SH-SY5Y (cell line): Measurements from ENCODE around the gene KY.

Source experiments
- GATA2 ChIP-seq: IDR thresholded peaks from 2 replicates; pipeline ENCODE4 v1.6.1; 2011; ENCODE audit warnings: mild to moderate bottlenecking, low read depth, low read length
- GATA3 ChIP-seq: IDR thresholded peaks from 2 replicates; pipeline ENCODE4 v1.6.1; 2011; ENCODE audit warnings: low read depth, mild to moderate bottlenecking, low read length, moderate library complexity

Gene KY

GRCh38 chr3:134608771-134609435 is 41.9 kb downstream of the KY start:
- TF ChIP-seq GATA3 (no peak), GATA2 (no peak)

DNA sequence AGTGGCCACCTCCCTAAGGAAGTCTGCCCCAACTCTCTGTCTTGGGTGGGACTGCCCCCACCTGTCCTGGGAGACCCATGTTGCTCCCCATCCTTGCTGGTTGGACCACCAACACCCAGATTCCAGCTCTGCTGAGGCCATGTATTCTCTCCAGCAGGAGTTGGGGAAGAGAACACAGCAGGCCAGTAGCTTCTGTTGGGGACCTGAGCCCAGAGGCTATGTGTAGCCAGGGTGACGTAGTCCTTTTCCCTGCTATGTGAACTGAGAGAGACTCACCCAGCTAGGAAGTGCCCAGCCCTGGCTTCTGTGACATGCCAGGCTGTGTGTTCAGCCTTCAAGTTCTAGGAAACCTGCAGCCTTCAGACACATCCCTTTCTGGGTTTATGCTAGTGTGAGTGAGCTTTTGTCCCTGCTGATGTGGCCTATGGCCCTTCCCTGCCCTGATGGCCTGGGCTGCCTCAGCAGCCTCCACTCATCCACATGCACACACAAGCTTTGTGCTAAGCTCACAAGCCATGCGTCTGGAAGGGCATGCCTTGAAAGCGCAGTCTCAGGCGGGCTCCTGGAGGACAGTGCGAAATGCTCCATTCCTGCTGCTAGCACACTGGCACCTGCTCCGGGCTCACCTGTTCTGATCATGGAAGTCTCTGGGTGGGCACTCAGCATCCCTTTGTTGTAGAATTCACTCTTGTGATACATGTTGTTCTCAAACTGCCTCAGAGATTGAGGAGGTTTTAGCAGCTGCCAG is 42.6 kb downstream of the KY start:
- TF ChIP-seq GATA2 (no peak), GATA3 (no peak)

DNA sequence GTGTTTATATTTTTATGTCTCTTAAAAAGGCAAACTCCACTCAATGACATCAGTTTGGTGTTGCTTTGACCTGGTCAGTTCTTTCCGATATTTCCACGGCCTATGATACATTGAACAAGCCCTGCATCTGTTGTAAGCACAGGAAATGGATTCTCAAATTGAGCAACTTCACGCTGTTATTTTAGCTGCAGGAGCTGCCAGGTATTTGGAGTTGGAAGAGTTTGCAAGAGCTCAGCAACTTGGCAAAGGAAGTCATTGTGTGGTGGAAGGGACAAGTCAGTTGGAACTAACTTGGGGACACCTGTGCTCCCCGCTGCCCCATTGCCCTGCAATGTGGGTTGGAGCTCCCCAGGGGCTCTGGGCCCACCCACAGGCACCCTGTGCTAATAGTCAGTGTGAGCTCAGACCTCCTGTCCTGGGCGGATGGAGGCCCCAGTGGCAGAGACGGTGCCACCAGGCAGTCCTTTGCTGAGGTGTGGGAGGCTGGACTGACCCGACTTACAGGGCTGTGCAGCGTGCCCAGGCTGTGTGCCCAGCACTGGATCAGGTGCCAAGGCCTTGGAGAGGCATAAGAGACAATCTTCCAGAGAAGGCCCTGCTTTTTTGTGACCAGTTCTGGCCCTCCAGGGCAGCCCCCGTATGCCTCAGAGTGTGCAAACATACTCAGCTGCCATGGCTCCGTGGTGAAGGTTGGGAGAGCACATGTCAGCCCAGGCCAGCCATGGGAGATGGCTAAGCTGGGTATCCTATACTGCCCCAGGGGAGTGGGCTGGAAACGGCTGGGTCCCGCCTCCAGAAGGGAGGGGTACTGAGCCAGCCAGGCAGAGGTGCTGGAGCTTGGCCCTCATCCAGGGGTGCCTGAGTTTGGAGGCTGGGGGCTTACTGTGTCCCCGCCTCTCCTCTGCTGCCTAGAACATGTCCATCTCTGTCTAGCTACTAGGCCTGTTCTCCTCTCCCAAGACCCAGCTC is 43.5 kb downstream of the KY start:
- TF ChIP-seq GATA2 (no peak), GATA3 (no peak)

DNA sequence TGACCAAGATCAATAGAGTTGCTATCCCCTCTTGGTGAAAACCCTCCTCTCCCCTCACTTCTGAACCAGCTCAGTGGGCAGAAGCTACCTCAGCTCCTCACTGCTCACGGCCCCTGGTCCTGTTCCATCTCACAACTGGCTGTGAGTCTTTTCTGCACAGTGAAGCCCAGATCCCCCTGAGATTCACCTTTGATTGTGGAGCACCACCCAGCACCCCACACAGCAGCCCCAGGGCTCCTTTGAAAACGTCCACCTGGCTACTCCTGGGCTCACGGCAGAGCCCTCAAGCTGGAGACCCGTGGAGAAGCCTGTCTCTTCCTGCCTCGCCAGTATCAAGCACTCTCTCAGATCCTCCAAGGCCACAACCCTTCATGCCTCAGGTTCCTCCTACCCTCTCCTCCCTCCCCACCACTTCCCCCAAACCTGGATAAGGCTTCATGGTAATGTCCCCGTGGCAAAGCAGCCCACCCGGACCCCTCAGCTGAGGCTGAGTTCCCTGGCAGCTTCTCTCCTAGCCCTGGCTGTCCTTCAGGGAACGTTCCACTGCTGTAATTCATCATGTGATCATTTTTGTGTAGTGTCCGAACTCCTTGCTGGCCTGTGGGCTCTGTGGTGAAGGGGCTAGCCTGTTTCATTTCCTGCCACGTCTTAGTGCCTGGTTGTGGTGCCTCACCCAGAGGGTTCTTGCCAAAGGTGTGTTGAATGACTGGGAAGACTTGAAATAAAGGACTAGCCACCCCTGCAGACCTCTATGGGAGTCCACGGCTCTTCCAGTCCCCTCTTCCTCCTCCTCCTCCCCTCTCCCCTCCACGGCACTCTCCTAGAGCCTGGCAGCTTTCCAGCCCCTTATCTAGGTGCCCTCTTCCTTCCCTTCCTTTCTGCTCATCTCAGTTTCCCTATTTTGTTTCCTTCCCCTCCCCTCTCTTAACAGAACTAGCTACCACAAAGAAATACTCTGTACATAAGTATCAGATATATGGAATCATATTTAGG is 44.5 kb downstream of the KY start:
- TF ChIP-seq GATA3 = no peak
- TF ChIP-seq GATA2 = no peak

- no peak for TF ChIP-seq GATA3
- TF ChIP-seq GATA2 = no peak
These were observed 45.3 kb downstream of the KY start for GRCh38 chr3:134605556-134605955.

GRCh38 chr3:134603956-134604355 is 46.9 kb downstream of the KY start:
- TF ChIP-seq GATA2 (no peak), GATA3 (no peak)

DNA sequence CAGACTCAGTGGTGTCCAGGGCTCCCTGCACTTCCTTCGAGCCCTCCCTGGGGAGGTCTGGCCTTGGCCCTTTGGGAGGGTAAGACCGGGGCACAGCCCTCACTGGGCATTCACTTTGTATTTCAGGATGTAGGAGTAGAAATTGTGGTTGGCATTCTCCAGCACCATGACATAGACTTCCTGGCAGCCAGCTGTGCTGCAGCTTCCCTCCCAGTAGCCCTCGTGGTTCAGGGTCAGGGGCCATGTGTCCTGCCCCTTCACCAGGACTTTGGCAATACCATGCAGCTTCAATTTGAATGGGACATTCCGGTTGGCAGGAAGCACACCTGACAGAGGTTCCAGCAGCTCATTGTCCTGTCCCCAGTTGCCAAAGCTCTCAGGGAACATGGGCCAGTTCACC is 47.3 kb downstream of the KY start:
- TF ChIP-seq GATA3 = no peak
- no peak for TF ChIP-seq GATA2

DNA sequence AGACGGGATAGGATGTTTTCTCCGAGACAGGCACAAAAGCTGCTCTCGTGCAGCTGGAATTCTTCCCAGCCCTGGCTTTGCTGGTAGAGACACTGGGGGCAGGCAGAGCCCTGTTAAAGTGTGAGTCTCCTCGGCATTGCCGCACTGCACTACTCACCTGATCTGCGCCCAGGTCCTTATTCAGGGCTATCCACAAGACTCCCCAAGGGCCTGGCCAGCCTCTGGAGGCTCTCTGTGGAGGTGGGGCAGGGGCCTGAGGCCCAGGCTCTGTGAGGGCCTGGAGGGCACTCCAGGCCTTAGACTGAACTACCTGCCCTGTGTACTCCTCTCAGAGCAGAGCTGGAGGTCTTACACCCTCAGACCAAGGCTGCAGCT is 48.4 kb downstream of the KY start:
- no peak for TF ChIP-seq GATA3
- no peak for TF ChIP-seq GATA2

DNA sequence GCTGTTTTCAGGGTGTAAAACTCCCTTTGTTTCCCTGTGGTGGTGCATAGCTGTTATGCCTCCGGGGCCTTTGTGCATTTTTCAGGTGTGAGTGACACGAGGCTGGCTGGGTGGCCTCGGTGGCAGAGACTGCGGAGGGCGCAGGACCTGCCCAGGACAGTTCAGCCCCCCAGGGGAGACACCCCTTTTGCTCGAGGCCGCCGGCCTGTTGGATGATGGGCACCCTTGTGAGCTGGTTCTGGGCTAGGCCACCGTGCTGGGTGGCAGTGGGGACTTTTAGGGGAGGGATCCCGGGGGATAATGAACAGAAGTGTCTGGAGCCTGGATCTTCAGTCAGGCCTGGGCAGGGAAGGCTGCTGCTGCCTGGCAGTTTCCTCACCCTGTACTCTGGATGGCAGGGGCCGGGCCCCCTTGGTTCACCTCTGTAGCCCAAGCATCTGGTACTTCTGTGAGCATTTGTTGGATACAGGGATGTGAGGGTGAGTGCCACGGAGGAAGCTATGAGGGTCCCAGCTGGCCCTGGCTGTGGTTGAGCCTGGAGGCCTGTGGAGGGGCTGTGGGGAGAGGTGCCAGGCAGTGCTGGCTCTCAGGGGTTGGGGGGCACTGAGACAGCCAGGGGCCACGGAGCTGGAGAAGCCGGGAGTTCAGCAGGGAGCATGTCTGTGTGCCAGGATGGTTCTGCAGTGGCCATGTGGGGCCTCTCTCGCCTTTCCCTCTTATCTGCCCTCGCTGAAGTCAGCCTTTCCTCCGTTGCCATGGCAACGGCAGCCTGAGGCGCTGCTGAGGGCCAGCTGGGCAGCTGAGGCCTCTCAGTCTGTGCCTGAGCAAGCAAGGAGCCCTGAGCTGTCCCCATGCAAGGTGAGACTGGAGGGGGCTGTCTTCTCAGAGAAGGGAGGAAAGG is 49.0 kb downstream of the KY start:
- TF ChIP-seq GATA2 (peak; percentile 86), GATA3 (no peak)

DNA sequence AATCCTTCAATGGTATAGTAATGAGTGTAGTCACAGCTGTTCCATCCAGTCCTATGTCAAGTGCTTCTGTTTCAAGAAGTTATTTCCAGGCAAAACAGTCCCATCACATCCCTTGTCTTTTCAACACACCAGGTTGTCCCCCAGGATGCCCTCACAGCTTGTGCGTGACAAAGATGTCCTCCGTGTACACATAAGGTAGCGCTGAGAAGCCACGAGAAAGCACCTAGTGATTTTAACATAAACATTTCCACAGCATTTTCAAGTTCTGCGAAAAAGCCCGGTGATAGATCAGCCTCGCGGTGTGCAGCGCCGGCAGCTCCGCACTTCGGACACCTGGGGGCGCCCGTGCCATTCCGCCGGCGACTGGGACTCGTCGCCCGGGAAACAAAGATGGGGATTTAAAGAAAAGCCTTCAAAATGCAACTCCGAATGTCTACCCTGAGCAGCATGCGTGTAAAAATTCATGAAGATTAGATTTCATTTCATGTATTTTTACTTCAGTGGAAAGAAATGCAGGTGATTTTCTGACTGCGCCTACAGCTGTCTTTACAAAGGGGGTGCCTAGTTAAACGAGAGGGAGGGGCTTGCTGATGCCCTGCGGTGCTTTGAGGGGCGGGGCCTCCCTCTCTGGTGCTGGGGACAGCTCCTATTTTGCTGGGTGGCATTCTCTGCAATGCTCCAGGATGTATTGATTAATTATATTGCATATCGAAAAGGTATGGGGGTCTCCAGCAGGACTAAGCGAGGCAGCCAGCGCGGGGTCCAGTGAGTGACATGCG is 49.9 kb downstream of the KY start:
- TF ChIP-seq GATA2 (no peak), GATA3 (no peak)

DNA sequence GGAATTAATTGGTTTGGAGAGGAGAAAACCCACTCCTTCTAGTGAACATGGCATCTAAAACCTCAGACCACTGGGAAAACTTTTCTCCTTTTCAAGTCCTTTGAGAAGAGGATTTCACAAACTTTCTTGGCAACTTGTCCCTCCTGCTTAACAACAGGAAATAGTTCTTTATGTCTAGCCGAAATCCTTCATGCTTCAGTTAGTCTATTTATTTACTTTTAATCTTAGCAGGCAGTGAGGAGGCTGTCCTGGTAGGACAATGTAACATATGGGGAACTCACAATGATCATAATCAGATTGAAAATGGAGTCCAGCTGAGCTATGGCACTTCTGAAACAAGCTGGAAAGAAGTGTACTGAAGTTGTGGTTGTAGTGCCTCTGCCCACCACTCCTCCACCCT is 50.6 kb downstream of the KY start:
- TF ChIP-seq GATA2 (no peak), GATA3 (no peak)

- TF ChIP-seq GATA2 = no peak
- TF ChIP-seq GATA3 = no peak
These were observed 51.9 kb downstream of the KY start for GRCh38 chr3:134598763-134599545.
